LNCaP clone FGC (cell line): Measurements from ENCODE around the gene VWA5A.

Experiments used
- DNase-seq: peaks from one replicate; pipeline ENCODE4 v3.0.0-alpha.2; 2011; ENCODE audit warnings: low read depth
- H3K4me3 ChIP-seq: 2 replicates; pipeline ENCODE4 v1.5.1; 2011; ENCODE audit warnings: mild to moderate bottlenecking, low read depth, low read length, control low read depth
- CTCF ChIP-seq: IDR thresholded peaks from 2 replicates; pipeline ENCODE4 v1.5.1; 2012; ENCODE audit warnings: mild to moderate bottlenecking; ENCODE audit not compliant: control insufficient read depth, insufficient read depth; ENCODE audit errors: extremely low read depth

Gene VWA5A

GRCh38 chr11:124074554-124074953, 40.7 kb upstream of the VWA5A start:
- H3K4me3 ChIP-seq: no peak overlapping the region
- DNase-seq: no peak
- TF ChIP-seq CTCF: no peak

- TF ChIP-seq CTCF: no peak
- no peak for DNase-seq
- no peak overlapping the region for H3K4me3 ChIP-seq
Observed at GRCh38 chr11:124075492-124075840, 39.8 kb upstream of the VWA5A start.

GRCh38 chr11:124075841-124076651, 39.2 kb upstream of the VWA5A start:
- H3K4me3 ChIP-seq: no peak overlapping the region
- DNase-seq: no peak

GRCh38 chr11:124077266-124077665, 38.0 kb upstream of the VWA5A start:
- H3K4me3 ChIP-seq: no peak overlapping the region
- TF ChIP-seq CTCF: no peak
- no peak for DNase-seq

More at GRCh38 chr11:124075841-124076651, 39.2 kb upstream of the VWA5A start:
- no peak for TF ChIP-seq CTCF

GRCh38 chr11:124078591-124078990, 36.7 kb upstream of the VWA5A start:
- no peak overlapping the region for H3K4me3 ChIP-seq
- no peak for TF ChIP-seq CTCF
- no peak for DNase-seq

DNA sequence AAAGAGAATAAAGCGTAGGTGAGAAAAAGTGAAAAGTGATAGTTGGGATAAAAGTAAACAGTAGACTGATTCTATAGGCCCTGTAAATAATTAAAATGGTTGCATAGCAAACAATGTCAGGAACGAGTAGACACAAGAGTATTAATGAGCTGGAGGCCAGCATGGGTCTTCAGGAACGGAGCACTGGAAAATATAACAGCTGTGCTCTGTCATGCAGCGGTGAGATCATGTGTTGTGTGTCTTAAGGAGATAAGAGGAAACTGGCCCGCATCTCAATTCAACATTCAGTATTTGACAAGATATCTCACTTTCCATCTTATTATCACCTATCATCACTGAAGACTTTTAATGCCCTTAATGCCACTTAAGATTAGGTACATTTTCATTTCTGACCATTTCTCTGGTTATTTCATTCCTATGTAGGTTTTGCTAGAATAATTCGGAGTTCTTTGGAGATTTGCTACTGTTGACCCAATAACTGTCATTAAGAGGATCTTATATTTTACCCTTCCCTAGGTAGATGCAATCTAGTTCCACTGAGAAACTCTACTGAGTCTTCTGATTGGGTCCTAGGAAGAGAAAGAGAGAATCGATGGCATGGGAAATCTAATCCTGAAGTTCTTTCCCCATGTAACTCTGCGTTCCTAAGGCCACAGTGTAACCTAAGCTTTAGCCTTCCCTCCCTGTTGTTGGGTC, 35.5 kb upstream of the VWA5A start:
- no peak for TF ChIP-seq CTCF
- H3K4me3 ChIP-seq: no peak overlapping the region
- DNase-seq: peak; percentile 18
